Middle frontal gyrus (tissue), 1 donor: ENCODE results near the gene MLLT6.
A peak's percentile ranks its signal among the peaks of the same experiment; 100 is the strongest.

Experiments used
- DNase-seq: peaks from one replicate; pipeline ENCODE4 v3.0.0-alpha.2; 2015; ENCODE audit warnings: low spot score; ENCODE audit errors: extremely low spot score

The MLLT6 gene

DNA sequence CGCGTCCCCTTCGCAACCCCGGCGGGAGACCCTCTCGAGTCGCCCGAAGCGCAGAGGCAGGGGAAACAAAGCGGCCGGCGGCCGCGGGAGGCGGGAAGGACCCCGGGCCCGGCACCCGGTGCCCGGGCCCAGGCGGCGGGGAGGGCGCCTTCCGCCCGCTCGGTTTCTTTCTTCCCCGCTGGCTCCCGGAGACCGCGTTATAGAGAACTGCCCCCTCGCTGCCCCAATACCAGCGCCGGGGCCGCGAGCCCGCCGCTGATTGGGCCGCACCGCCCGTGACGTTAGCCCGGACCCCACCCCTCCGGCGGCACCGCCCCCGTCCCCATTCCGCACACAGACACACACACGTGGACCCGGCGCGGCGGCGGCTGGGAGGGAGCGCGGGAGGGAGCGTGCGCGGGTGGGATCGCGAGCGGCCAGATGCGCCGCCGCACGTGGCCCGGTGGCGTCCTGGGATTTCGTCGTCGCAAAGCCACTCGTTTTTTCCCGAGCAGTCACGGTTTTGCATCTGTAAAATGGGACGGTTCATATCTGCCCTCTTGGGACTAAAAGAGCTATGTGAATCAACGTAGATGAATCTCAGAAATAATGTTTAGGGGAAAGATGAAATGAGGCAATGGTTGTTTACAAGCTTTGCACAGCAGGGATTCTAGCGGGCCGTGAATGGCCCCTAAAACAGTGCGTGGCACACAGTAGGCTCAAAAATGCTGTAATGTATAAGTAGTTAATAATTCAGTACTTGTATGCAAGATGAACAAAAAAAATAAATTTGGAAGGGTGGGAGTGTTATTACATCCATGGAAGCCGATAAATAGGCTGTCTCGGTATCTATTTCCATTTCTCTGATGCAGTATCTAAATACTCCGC, 30.1 kb upstream of the MLLT6 start, which contains the start of gene EPOP:
TSS of gene EPOP (minus strand) at position 209 of the 867 bp plus-strand sequence. CDS start 462 bp downstream, outside the sequence.
- peak; percentile 64 for DNase-seq

DNA sequence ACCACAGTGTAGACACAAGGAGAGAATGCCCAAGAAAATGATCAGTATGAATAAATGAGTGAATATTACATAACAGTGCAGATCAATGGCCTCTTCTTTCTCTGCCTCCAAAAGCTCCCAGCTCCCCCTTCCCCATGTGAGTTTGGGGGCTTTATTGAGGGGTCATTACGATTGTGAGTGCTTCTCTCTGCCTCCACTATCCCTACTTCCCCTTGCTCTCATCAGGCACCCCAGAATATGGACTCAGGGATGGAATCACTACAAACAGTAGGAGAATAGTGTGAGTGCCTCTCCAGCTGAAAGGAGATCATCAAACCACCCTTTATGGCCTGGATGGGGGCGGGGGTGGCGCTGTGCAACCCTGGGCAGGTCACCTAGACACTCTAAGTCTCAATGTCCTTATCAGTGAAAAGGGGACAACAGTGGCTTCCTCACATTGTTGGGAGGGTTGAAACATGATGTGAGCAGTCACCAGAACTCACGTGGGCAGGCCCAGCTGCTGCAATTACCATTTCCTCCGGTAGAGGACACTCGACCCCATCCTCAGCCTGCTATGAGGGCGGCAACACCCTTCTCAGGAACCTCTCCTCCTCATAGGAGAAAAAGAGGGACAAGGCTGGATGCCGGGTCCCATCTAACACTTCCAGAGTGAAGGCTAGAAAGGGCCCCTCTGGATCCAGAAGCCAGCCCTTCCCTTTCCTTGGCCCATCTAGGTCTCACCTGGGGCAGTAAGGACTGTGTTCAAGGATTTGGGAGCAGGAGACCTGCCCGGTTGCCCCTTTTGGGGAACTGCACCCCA, 28.2 kb upstream of the MLLT6 start:
- DNase-seq: peak; percentile 74

GRCh38 chr17:38677819-38678218, 27.3 kb upstream of the MLLT6 start:
- no peak for DNase-seq

DNA sequence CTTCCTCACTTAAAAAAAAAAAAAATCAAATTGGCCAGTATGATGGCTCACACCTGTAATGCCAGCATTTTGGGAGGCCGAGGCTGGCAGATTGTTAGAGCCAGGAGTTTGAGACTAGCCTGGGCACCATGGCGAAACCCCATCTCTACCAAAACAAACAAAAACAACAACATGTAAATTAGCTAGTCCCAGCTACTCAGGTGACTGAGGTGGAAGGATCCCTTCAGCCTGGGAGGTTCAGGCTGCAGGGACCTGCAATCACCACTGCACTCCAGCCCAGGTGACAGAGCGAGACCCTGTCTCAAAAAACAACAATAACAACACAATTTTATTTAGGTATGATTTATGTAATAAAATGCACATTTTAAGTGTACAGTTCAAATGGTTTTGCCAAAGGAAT, 24.0 kb upstream of the MLLT6 start:
- DNase-seq: no peak

DNA sequence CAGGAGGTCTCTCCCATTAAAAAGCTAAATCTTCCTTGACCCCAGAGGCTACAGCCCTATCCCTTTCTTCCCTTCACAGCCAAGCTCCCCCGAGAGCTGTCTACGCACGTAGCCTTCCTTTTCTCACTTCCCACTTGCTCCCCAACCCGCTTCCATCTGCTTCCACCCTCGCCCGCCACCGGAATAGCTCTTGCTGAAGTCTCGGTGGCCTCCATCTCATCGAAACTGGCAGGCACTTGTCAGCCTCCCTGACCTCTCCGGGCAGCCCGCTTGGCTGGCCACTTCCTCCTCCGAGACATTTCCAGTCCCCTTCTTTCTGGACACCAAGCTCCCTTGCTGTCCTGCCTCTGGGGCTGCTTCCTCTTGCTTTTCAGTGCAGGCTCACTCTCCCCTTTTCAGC, 19.6 kb upstream of the MLLT6 start:
- DNase-seq: no peak

- no peak for DNase-seq
Measured at GRCh38 chr17:38687286-38687685, 17.8 kb upstream of the MLLT6 start.

GRCh38 chr17:38690386-38690785, 14.7 kb upstream of the MLLT6 start:
- no peak for DNase-seq

- no peak for DNase-seq
Measured at GRCh38 chr17:38691154-38691553, 13.9 kb upstream of the MLLT6 start.

GRCh38 chr17:38693700-38694329, 11.3 kb upstream of the MLLT6 start:
- no peak for DNase-seq

DNA sequence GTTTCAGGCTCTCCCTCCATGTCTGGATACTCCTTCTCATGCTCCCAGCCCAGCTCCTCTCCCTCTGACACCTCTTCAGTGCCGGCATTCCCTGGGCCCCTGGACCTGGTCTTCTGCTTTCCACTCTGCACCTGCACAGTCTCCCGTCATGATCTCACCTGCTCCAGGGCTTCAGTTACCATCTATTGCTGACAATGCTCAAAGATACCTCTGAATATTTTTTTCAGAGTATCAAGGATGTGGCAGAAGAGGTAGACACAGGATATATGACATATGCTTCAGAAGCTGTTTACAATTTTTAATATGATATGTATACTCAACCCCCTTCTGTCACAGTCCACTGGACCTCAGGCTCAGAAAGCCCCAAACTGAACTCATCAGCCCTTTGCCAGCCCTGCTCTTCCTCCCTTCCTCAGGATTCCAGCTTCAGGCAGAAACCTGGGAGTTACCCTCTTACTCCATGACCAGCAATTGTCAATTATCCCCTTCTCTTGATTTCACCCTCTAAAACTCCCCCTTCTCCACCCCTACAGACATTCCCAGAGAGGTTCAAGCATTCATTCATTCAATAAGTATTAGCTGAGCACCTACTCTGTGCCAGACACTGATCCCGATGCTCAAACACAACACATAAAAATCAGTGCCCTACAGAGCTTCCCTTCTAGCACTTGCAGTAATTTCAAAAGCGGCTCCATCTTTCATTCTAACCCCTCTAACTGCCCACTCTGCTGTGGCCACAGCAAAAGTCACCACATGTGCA, 7.8 kb upstream of the MLLT6 start:
- DNase-seq: no peak

GRCh38 chr17:38698760-38699159, 6.3 kb upstream of the MLLT6 start:
- DNase-seq: no peak

DNA sequence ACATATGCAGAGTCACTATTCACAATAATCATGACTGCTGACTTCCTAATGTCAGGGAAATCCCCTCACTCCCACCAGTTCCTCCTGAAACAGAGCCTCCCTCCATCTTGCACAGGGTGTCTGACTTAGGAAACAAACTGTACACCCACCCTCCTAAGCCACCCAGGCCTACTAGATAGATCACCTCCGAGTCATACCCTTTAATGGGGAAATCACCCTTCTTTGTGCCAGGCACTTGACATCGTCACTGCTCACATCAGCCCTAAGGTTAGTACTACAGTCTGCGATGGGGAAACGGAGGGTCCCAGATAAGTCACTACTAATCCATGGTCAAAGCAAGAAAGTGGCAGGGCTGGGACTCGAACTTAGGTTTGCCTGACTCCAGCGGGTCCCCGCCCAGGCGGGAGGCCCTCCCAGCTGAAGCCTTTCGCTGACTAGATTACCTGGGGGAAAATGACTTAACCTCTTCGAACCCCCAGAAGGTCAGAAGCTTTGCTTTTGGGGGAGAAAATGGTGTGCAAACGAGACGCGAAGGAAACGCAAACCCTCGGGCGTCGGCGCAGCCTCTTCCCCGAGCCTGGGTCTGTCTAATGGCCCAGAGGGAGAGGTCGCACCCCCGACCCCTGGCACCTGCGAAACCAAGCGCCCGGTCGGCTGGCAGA, 3.4 kb upstream of the MLLT6 start:
- no peak for DNase-seq

DNA sequence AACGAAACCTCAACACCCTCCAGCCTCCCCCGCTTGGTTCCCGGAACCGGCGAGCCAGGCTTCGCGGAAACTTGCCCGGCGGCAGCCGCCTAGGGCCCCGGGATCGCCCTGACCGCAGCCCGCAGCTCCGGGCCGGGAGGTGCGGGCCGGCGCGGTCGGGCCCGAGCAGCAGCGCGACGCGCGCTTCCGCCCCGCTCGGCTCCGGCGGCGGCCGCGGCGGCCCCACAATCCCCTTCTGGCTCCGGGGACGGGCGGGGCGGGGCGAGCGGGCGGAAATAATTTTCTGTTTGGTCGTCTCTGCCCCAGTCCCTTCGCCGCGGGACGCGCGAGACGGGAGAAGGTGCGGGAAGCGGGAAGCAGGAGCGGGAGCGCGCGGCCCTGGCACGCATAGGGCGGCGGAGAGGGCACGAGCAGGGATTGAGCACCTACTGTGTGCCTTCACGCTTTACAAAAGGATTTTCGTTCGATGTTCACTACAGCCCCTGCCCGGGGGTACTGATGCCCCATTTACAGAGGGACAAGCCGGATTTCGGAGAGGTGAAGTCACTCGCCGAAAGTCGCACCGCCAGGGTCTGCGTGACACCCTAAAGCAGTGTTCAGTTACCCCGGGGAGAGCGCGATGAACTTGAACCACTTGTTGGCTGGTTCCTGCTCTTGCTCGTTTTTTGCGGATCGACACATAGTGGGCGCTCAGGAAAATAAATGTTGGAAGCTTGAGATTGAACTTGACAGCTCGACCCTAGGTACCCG, 2.7 kb upstream of the MLLT6 start:
- DNase-seq: peak; percentile 70

DNA sequence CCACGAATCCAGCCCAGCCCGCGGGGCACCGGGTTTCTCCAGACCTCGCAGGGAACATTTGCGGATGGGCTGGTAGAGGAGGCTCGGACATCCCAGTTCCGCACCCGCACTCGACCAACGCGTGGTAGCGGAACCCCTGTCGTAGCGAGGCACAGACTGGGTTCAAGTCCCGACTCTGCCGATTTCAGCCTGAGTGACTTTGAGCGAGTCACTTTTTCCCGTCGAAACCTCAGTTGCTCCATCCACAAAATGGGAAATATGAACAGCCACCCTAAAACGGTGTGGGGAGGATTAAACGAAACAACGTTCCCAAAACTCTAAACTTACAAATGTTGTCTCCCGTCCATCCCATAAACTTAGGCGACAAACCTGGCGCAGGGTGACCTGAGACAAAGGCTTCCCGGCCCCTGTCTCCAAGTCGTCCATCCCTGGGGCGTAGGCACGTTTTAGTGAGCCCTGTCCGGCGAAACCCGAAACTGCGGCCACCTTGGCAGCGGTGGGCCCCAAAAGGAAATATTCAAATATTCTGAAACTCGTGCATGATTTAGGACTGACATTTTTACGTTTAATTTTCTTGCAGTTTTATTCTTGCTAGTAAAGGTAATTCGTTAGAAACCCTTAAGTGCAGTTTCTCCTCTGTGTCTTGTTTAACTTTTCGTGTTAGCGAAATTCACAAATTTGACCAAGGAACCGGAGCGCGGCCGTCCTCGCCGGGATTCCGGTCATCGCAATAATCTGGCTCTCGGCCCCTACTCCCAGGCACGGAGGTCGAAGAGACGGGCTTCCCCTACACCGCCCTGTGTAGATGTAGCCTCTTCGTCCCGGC, 1.9 kb upstream of the MLLT6 start:
- no peak for DNase-seq

DNA sequence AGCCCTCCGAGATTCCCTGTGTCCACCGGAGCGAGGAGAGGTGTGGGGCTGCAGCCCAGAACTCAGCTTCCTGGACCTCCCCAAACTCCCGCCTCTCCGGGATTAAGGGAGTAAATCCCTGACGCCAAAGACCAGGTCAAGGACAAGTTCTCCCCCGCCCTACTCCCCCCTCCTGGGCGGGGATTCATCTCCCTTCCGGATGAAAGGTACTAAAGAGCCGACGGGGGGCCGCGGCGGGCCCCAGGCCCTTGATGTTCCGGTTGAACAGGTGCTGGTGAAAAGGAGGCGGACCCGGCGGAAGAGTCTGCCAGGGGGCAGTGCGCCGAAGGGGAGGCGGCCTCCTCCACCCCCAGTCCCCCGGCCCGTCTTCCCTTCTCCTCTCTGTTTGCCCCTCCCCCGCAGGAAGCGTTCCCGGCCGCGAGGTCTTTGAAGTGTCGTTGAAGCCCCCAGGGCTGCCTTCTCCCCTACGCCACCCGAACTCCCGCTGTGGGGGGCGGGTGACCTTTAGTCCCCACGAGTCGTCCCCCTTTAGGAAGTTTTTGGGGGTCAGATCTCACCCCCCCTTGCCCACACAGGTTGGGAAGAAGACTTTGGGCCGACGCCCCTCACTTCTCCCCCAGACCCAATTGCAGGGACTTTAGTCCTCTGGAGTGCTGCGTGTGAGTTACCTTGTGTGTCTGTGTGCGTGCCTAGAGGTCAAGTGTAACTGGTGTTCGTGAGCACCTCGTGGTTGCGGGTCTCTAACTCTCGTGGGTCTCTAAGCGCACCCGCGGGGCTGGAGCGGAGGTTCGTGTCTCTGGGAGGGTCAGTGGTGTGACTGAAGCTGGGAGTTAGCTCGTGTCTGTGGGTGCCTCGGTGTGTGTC, 1.1 kb upstream of the MLLT6 start:
- DNase-seq: no peak

DNA sequence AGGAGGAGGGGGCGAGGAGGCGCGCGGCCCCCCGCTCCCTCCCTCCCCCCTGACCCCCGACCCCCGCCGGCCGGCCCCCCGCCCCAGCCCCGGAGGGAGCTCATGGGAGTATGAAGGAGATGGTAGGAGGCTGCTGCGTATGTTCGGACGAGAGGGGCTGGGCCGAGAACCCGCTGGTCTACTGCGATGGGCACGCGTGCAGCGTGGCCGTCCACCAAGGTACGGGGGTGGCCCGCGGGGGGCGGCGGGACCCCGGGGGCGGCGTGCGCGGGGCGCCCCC, 390 bp downstream of the MLLT6 start:
- DNase-seq: no peak

- no peak for DNase-seq
Measured at GRCh38 chr17:38705803-38706504, 881 bp downstream of the MLLT6 start.
